HPDE6-E6E7 (cell line): Measurements from ENCODE around the gene TWSG1.
"Not testable (repeated sequence)": the region's sequence is repeated elsewhere in the genome, so short reads cannot be mapped to it uniquely, and the experiment has no call there.

Source experiments
- DNase-seq: peaks from one replicate; pipeline ENCODE4 v3.0.0; 2011; ENCODE audit warnings: missing footprints; ENCODE audit errors: extremely low spot score

The TWSG1 gene

GRCh38 chr18:9387891-9388290 is 53.3 kb downstream of the TWSG1 start:
- DNase-seq, result no peak

GRCh38 chr18:9389706-9390105 is 55.1 kb downstream of the TWSG1 start:
- no peak for DNase-seq

GRCh38 chr18:9392726-9393125 is 58.2 kb downstream of the TWSG1 start:
- no peak for DNase-seq

- DNase-seq, result no peak
These were observed 59.5 kb downstream of the TWSG1 start for GRCh38 chr18:9394046-9394445.

GRCh38 chr18:9400197-9400596 is 65.6 kb downstream of the TWSG1 start:
- no peak for DNase-seq

GRCh38 chr18:9401176-9401575 is 66.6 kb downstream of the TWSG1 start:
- DNase-seq, result no peak

- DNase-seq, result not testable (repeated sequence)
These were observed 67.9 kb downstream of the TWSG1 start for GRCh38 chr18:9402358-9403007.

GRCh38 chr18:9403795-9404564 is 69.4 kb downstream of the TWSG1 start:
- no peak for DNase-seq

- DNase-seq, result no peak
These were observed 70.0 kb downstream of the TWSG1 start for GRCh38 chr18:9404565-9405060.

GRCh38 chr18:9405130-9405529 is 70.6 kb downstream of the TWSG1 start:
- no peak for DNase-seq

GRCh38 chr18:9405977-9406376 is 71.4 kb downstream of the TWSG1 start:
- no peak for DNase-seq

- DNase-seq, result no peak
These were observed 75.9 kb downstream of the TWSG1 start for GRCh38 chr18:9410515-9410914.

- no peak for DNase-seq
These were observed 79.0 kb downstream of the TWSG1 start for GRCh38 chr18:9413576-9413975.

GRCh38 chr18:9416563-9417072 is 82.0 kb downstream of the TWSG1 start:
- no peak for DNase-seq

GRCh38 chr18:9417073-9417851 is 82.7 kb downstream of the TWSG1 start:
- no peak for DNase-seq

- DNase-seq, result no peak
These were observed 83.6 kb downstream of the TWSG1 start for GRCh38 chr18:9418047-9418690.

GRCh38 chr18:9419956-9420631 is 85.5 kb downstream of the TWSG1 start:
- no peak for DNase-seq

GRCh38 chr18:9421096-9421900 is 86.7 kb downstream of the TWSG1 start:
- DNase-seq, result no peak

GRCh38 chr18:9421901-9422327 is 87.3 kb downstream of the TWSG1 start:
- no peak for DNase-seq

GRCh38 chr18:9422816-9423519 is 88.4 kb downstream of the TWSG1 start:
- no peak for DNase-seq
